Measurements from ENCODE around the gene KNTC1.
"Not testable (repeated sequence)": the region's sequence is repeated elsewhere in the genome, so short reads cannot be mapped to it uniquely, and the experiment has no call there.

Gene KNTC1

DNA sequence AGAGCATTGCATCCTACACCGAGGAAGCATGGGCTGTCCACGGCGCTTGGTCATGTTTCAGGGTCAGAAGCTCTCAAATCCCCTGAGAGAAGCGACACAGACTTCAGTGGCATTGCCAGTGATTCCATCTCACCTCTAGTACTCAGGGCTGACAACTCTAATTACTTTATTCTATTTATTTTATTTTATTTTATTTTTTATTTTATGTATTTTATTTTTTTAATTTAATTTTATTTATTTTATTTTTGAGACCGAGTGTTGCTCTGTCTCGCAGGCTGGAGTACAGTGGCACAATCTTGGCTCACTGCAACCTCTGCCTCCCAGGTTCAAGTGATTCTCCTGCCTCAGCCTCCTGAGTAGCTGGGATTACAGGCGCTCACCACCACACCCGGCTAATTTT, 126.2 kb downstream of the KNTC1 start:
- not testable (repeated sequence) for DNase-seq

DNA sequence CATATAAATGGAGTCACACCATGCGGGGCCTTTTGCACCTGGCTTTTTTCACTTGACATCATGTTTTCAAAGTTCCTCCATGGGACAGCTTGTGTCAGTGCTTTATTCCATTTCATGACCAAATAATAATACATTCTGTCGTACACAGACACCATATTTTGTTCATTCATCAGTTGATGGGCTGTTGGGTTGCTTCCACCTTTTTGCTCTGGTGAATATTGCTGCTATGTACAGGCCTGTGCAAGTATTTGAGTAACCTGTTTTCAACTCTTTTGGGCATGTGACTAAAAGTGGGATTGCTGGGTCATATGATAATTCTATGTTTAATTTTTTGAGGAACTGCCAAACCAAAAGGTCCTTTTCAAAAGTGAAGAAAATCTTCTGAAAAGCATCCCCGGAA, 129.2 kb downstream of the KNTC1 start:
- no peak for DNase-seq

DNA sequence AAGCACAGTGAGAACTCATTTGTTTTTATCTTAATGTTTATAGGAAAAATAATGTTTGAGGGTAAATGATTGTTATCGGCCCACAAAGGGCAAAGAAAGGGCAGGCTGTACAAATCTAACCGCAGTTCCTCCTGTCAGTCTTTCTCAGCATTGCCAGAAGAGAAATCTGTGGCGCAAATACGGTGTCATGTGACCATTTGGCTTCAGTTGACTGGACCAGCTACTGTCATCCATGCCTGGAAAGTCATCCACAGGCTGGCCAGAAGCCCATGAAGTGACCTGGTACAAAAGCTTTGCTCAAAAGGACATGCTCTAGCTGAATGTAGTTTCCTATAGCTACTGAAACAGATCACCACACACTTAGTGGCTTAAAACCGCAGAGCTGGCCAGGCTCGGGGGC, 132.5 kb downstream of the KNTC1 start:
- DNase-seq, result no peak

DNA sequence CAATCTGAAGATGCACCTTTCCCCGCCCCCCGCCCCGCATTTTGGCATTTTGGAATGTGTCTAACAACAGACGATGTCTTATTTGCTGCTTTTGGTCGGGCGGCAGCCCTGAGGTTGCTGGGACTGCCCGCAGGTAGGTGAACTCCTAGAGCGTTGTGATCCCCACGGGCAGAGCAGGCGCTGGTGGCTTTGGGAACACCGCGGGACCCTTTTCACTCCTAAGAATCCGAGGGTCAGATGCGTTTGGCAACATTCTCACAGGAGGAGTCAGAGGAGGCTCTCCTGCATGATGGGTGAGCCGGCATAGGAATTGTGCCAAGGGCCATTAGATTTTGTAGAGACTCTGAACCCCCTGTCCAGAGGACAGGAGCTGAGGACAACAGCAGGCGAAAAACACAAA, 134.2 kb downstream of the KNTC1 start:
- no peak for DNase-seq

DNA sequence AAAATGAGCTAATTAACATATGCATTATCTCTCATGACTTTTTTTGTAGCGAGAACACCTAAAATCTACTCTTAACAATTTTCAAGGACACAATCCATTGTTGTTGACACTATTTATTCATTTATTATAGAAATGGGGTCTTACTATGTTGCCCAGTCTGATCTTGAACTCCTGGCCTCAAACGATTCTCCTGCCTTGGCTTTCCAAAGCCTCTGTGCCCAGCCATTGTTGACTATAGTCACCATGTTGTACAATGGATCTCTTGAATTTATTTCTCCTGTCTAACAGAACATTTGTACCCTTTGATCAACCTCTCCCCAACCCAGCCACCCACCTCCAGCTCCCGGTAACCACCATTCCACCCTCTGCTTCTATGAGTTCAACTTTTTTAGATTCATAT, 134.9 kb downstream of the KNTC1 start:
- DNase-seq, result no peak

DNA sequence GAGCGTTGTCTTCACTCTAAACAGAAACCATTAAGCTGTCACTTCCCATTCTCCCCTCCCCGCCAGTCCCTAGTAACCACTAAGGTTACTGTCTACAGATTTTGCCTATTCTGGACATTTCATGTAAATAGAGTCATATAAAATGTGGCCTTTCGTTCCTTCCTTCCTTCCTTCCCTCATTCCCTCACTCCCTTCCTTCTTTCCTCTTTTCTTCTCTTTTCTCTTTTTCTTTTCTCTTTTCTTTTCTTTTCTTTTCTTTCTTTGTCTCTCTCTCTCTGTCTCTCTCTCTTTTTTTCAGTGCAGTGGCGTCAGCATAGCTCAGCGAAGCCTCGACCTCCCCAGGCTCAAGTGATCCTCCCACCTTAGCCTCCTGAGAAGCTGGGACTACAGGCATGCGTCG, 138.3 kb downstream of the KNTC1 start:
- DNase-seq, result no peak

DNA sequence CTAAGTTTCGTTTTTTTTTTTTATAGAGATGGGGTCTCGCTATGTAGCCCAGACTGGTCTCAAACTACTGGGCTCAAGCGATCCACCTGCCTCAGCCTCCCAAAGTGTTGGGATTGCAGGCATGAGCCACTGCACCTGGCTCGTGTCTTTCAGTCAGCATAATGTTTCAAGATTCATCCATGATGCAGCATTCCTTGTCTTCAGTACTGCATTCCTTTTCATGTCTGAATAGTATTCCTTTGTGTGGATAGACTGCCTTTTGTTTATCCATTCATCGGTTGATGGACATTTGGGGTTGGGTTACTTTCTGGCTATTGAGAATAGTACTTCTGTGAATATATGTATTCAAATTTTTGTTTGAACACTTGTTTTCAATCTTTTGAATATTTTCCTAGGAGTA, 138.7 kb downstream of the KNTC1 start:
- no peak for DNase-seq

DNA sequence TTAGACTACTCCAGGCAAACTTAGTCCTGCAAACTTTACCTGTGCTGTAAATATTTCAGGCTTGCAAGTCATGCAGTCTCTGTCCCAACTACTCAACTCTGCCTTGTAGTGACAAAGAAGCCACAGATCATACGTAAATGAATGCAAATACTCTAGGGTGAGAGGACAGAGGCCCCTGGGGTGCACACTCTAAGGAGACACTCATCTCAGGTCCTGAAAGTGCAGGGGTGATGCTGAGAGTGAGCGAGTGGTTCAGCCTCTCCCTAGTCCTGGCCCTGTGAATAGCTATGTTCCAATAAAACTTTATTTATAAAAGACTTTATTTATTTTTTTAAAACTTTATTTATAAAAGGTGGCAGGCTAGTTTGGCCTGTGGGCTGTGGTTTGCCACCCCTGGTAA, 141.2 kb downstream of the KNTC1 start:
- DNase-seq, result no peak

DNA sequence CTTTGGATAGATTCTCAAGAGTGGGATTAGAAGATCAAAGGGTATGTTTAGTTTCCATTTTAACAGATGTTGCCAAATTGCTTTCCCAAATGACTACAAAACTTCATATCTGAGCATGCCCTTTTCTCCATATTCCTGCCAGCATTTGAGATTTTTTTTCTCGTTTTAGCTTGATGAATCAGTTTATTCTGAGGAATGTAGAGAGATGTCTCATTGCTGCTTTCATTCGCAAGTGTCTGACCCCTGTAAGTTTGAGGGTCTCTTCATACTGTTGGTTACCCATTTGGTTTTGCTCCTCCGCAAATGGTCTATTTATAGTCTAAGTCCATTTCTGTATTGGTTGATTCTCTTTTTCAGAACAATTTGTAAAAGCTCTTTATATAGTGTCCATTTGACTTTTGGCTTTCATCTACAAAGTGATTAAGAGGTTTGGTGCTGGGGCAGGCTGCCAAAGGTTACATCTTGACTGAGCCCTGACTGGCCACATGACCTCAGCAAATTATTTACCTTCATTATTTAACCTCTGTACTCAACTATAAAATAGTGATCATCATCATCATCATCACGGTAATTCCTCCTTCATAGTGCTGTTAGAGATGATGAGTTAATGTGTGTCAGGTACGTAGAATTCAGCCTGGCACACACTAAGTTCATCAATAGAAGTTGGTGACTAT, 142.5 kb downstream of the KNTC1 start:
- DNase-seq, result no peak

DNA sequence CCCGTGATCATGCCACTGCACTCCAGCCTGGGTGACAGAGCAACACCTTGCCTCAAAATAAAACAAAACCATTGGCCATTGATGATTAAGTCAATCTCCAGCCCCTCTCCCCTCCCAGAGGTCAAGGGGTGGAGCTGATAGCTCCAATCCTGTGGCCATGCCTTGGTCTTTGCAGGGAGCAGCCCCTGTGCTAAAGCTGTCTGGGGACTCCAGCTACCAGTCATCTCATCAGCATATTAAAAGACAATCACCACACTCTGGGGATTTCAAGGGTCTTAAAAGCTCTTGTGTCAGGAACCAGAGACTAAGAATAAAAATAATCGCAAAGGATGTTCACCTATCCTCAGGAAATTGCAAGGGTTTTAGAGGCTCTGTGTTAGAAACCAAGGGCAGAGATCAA, 145.5 kb downstream of the KNTC1 start:
- no peak for DNase-seq

All from NCI-H524 (cell line).